Neural progenitor cell (in vitro differentiated cells): ENCODE measurements around the gene LRRC26. TPM values are rescaled to one million over a fixed set of nuclear protein-coding genes. Genes with fewer than 3 reads are reported as not detected.

ENCODE experiments used
- DNase-seq: peaks from one replicate; pipeline ENCODE4 v3.0.0-alpha.2; 2016; ENCODE audit warnings: low spot score
- H2AFZ ChIP-seq: fragments of 200-600 bp; sonication (generic); replicated peaks from 2 replicates; pipeline ENCODE4 v1.6.1; 2016; ENCODE audit warnings: antibody characterized with exemption
- H3F3A ChIP-seq: fragments of 200-600 bp; sonication (generic); 2 replicates; pipeline ENCODE4 v1.6.1; 2016; ENCODE audit warnings: antibody characterized with exemption, low read depth
- H3K27ac ChIP-seq: fragments of 200-600 bp; sonication (generic); 2 replicates; pipeline ENCODE4 v1.5.1; 2016; ENCODE audit warnings: mild to moderate bottlenecking
- H3K27me3 ChIP-seq: fragments of 200-600 bp; sonication (generic); 2 replicates; pipeline ENCODE4 v1.6.1; 2016; ENCODE audit warnings: mild to moderate bottlenecking, moderate library complexity
- H3K36me3 ChIP-seq: fragments of 200-600 bp; sonication (generic); 2 replicates; pipeline ENCODE4 v1.5.1; 2016
- H3K4me1 ChIP-seq: fragments of 200-600 bp; sonication (generic); 2 replicates; pipeline ENCODE4 v1.6.1; 2016; ENCODE audit warnings: mixed run types
- H3K4me2 ChIP-seq: fragments of 200-600 bp; sonication (generic); 2 replicates; pipeline ENCODE4 v1.6.1; 2016
- H3K4me3 ChIP-seq: fragments of 200-600 bp; sonication (generic); 2 replicates; pipeline ENCODE4 v1.5.1; 2016
- H3K79me2 ChIP-seq: fragments of 200-600 bp; sonication (generic); 2 replicates; pipeline ENCODE4 v1.6.1; 2016; ENCODE audit warnings: low read depth
- H3K9ac ChIP-seq: fragments of 200-600 bp; sonication (generic); 2 replicates; pipeline ENCODE4 v1.6.1; 2016
- H3K9me3 ChIP-seq: fragments of 200-600 bp; sonication (generic); 2 replicates; pipeline ENCODE4 v1.5.1; 2016; ENCODE audit warnings: low read depth
- H4K20me1 ChIP-seq: fragments of 200-600 bp; sonication (generic); 2 replicates; pipeline ENCODE4 v1.6.1; 2016; ENCODE audit warnings: low read depth
- H3K27ac Mint-ChIP-seq: 3 replicates; pipeline ENCODE4 v1.8.0; 2021; ENCODE audit warnings: mixed read lengths
- H3K27me3 Mint-ChIP-seq: 2 replicates; pipeline ENCODE4 v1.8.0; 2022; ENCODE audit warnings: low read depth, mild to moderate bottlenecking, inconsistent platforms, moderate library complexity, mixed read lengths; ENCODE audit not compliant: insufficient read depth
- H3K36me3 Mint-ChIP-seq: 3 replicates; pipeline ENCODE4 v1.8.0; 2021; ENCODE audit warnings: mixed read lengths
- H3K4me1 Mint-ChIP-seq: 3 replicates; pipeline ENCODE4 v1.8.0; 2021; ENCODE audit warnings: mixed read lengths
- H3K4me3 Mint-ChIP-seq: 3 replicates; pipeline ENCODE4 v1.8.0; 2021; ENCODE audit warnings: mild to moderate bottlenecking, moderate library complexity, mixed read lengths
- H3K9me3 Mint-ChIP-seq: 3 replicates; pipeline ENCODE4 v1.8.0; 2020; ENCODE audit warnings: mixed read lengths
- CTCF ChIP-seq: fragments of 200-600 bp; sonication (generic); IDR thresholded peaks from 2 replicates; pipeline ENCODE4 v1.5.1; 2017; ENCODE audit warnings: antibody characterized with exemption, mild to moderate bottlenecking
- EZH2 ChIP-seq: fragments of 200-600 bp; sonication (generic); IDR thresholded peaks from 2 replicates; pipeline ENCODE4 v1.6.1; 2017; ENCODE audit warnings: antibody characterized with exemption, mild to moderate bottlenecking, moderate library complexity
- EZH2phosphoT487 ChIP-seq: fragments of 200-600 bp; sonication (generic); IDR thresholded peaks from 2 replicates; pipeline ENCODE4 v1.6.1; 2017; ENCODE audit warnings: antibody characterized with exemption
- total RNA-seq: library from RNA; depleted of rRNA; stranded (reverse); fragments of >200 nt; gene quantifications from 2 replicates; pipeline ENCODE4 v1.2.3, GENCODE V29; 2015; ENCODE audit warnings: low replicate concordance

Gene LRRC26
- total RNA-seq, 1 donor from 2014 or later = not detected

GRCh38 chr9:137188086-137188489 is 18.2 kb upstream of the LRRC26 start:
- Mint-ChIP-seq H3K36me3 (no peaks in the 10 kb centered on the region), H3K27me3 (peaks cover 2% of the 10 kb centered on the region), H3K9me3 (no peaks in the 10 kb centered on the region), H3K4me1 (peaks cover 25% of the 10 kb centered on the region), H3K27ac (no peak overlapping the region), H3K4me3 (peak overlapping the region; percentile 95)
- Histone ChIP-seq H3K36me3 (no peaks in the 10 kb centered on the region), H3K79me2 (peaks cover 23% of the 10 kb centered on the region), H3K9ac (peak overlapping the region; percentile 90), H2AFZ (peak overlapping the region; percentile 83), H3K4me3 (peak overlapping the region; percentile 75), H3K27ac (no peak overlapping the region), H3K27me3 (no peaks in the 10 kb centered on the region), H4K20me1 (peaks cover 19% of the 10 kb centered on the region), H3F3A (peaks cover 10% of the 10 kb centered on the region), H3K4me1 (peaks cover 5% of the 10 kb centered on the region), H3K4me2 (peak overlapping the region; percentile 99), H3K9me3 (no peaks in the 10 kb centered on the region)
- DNase-seq = no peak
- TF ChIP-seq EZH2 (no peak), CTCF (no peak), EZH2phosphoT487 (no peak)

- H3K27ac Mint-ChIP-seq = no peak overlapping the region
- H3K27me3 Mint-ChIP-seq = peaks cover 2% of the 10 kb centered on the region
- H3K9ac ChIP-seq = peak overlapping the region; percentile 90
Measured at GRCh38 chr9:137187386-137187785, 17.5 kb upstream of the LRRC26 start.

GRCh38 chr9:137186385-137186784 is 16.5 kb upstream of the LRRC26 start:
- Histone ChIP-seq H3K79me2 (peaks cover 23% of the 10 kb centered on the region), H3K4me1 (peaks cover 5% of the 10 kb centered on the region), H3K36me3 (no peaks in the 10 kb centered on the region), H3K4me3 (no peak overlapping the region), H3K4me2 (no peak overlapping the region), H3K27me3 (no peaks in the 10 kb centered on the region), H3K9me3 (no peaks in the 10 kb centered on the region), H4K20me1 (peaks cover 10% of the 10 kb centered on the region), H3K27ac (no peak overlapping the region), H3F3A (peaks cover 10% of the 10 kb centered on the region), H2AFZ (no peak overlapping the region), H3K9ac (no peak overlapping the region)
- no peak overlapping the region for H3K27ac Mint-ChIP-seq
- no peak for DNase-seq
- H3K4me1 Mint-ChIP-seq = peaks cover 25% of the 10 kb centered on the region
- no peak for TF ChIP-seq EZH2phosphoT487
- TF ChIP-seq CTCF = no peak
- TF ChIP-seq EZH2 = no peak
- peak overlapping the region; percentile 95 for H3K4me3 Mint-ChIP-seq
- no peaks in the 10 kb centered on the region for H3K9me3 Mint-ChIP-seq
- peaks cover 3% of the 10 kb centered on the region for H3K36me3 Mint-ChIP-seq
- peaks cover 3% of the 10 kb centered on the region for H3K27me3 Mint-ChIP-seq

More at GRCh38 chr9:137187386-137187785, 17.5 kb upstream of the LRRC26 start:
- no peaks in the 10 kb centered on the region for H3K27me3 ChIP-seq
- Mint-ChIP-seq H3K36me3 (no peaks in the 10 kb centered on the region), H3K4me3 (peak overlapping the region; percentile 95), H3K4me1 (peaks cover 25% of the 10 kb centered on the region), H3K9me3 (no peaks in the 10 kb centered on the region)
- TF ChIP-seq EZH2phosphoT487 (no peak), EZH2 (no peak), CTCF (no peak)
- H4K20me1 ChIP-seq = peaks cover 15% of the 10 kb centered on the region
- H3K4me1 ChIP-seq = peaks cover 5% of the 10 kb centered on the region
- H3K79me2 ChIP-seq = peaks cover 23% of the 10 kb centered on the region
- peaks cover 10% of the 10 kb centered on the region for H3F3A ChIP-seq
- H2AFZ ChIP-seq = no peak overlapping the region
- peak overlapping the region; percentile 99 for H3K4me2 ChIP-seq
- no peaks in the 10 kb centered on the region for H3K9me3 ChIP-seq
- peak overlapping the region; percentile 75 for H3K4me3 ChIP-seq
- DNase-seq = no peak
- H3K27ac ChIP-seq = no peak overlapping the region
- H3K36me3 ChIP-seq = no peaks in the 10 kb centered on the region
